Duodenal mucosa (tissue), 2 donors: ENCODE data around the gene ABCA4.
A peak's percentile ranks its signal among the peaks of the same experiment; 100 is the strongest.

Experiments used
- H3K27ac ChIP-seq: one replicate; pipeline ENCODE4 v1.7.0; 2013; ENCODE audit warnings: low read depth, low read length
- H3K27me3 ChIP-seq, 2 donors: one replicate each; pipeline ENCODE4 v1.7.0; 2013; ENCODE audit warnings: low read length in 2 of 2, control low read depth in 1 of 2; ENCODE audit not compliant: insufficient read depth in 2 of 2, control insufficient read depth in 1 of 2
- H3K36me3 ChIP-seq, 2 donors: one replicate each; pipeline ENCODE4 v1.7.0; 2013; ENCODE audit warnings: low read length in 2 of 2, control low read depth in 1 of 2; ENCODE audit not compliant: insufficient read depth in 2 of 2, control insufficient read depth in 1 of 2
- H3K4me1 ChIP-seq, 2 donors: one replicate each; pipeline ENCODE4 v1.7.0; 2013; ENCODE audit warnings: low read length in 2 of 2, control low read depth in 1 of 2; ENCODE audit not compliant: insufficient read depth in 2 of 2, control insufficient read depth in 1 of 2
- H3K4me3 ChIP-seq, 2 donors: one replicate each; pipeline ENCODE4 v1.7.0; 2013; ENCODE audit warnings: low read length in 2 of 2, low read depth in 1 of 2
- H3K9ac ChIP-seq, 2 donors: one replicate each; pipeline ENCODE4 v1.7.0; 2013; ENCODE audit warnings: low read length in 2 of 2, low read depth in 1 of 2
- H3K9me3 ChIP-seq, 2 donors: one replicate each; pipeline ENCODE4 v1.7.0; 2013; ENCODE audit warnings: low read length in 2 of 2, control low read depth in 1 of 2; ENCODE audit not compliant: control insufficient read depth in 1 of 2

The ABCA4 gene

DNA sequence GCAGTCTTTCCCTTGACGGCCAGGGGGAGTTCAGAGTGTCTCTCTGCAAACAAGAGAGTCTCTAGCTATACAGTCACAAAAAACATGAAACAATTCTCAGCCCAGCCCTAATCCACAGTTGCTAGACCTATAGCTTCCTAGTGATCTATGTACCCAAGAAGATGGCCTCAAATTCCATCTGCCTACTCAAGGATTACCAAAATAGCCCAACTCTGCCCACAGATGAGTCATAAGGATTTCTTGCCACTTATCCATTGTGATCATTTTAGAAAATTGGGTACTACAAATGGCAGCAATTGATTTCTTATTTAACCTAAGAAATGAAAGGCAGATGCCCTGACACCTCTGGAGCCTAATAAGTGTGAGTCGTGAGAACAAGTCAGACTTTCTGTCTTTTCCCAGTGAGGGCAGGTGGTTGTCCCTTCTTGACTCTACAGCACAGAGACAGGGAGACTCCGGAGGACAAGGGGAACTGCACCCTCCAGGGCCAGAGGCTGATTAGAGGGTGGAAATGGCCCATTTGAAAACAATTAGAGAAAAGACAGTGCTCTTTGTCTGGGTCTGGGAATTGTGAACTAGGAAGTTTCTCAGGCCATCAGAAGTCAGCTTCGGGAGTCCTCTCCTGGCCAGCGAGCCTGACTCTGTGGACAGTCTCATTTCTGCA is 65.4 kb downstream of the ABCA4 start:
- Histone ChIP-seq H3K4me1 (no peaks in the 10 kb centered on the region), H3K27ac (no peak overlapping the region)

GRCh38 chr1:94050675-94051074 is 70.3 kb downstream of the ABCA4 start:
- Histone ChIP-seq H3K27me3 (no peaks in the 10 kb centered on the region), H3K36me3 (no peaks in the 10 kb centered on the region), H3K27ac (no peak overlapping the region), H3K4me3 (no peak overlapping the region), H3K9ac (no peak overlapping the region), H3K9me3 (no peaks in the 10 kb centered on the region), H3K4me1 (peaks cover 0 to 4% of the 10 kb centered on the region in 2 donors)

More for the DNA sequence above, 65.4 kb downstream of the ABCA4 start:
- Histone ChIP-seq H3K36me3 (no peaks in the 10 kb centered on the region), H3K9me3 (no peaks in the 10 kb centered on the region), H3K4me3 (no peak overlapping the region), H3K9ac (no peak overlapping the region), H3K27me3 (no peaks in the 10 kb centered on the region)

GRCh38 chr1:94050254-94050653 is 70.7 kb downstream of the ABCA4 start:
- H3K9me3 ChIP-seq, result no peaks in the 10 kb centered on the region
- H3K36me3 ChIP-seq, result no peaks in the 10 kb centered on the region
- H3K4me1 ChIP-seq, result peaks cover 0 to 4% of the 10 kb centered on the region in 2 donors
- no peak overlapping the region for H3K4me3 ChIP-seq
- no peak overlapping the region for H3K9ac ChIP-seq
- no peaks in the 10 kb centered on the region for H3K27me3 ChIP-seq
- no peak overlapping the region for H3K27ac ChIP-seq

DNA sequence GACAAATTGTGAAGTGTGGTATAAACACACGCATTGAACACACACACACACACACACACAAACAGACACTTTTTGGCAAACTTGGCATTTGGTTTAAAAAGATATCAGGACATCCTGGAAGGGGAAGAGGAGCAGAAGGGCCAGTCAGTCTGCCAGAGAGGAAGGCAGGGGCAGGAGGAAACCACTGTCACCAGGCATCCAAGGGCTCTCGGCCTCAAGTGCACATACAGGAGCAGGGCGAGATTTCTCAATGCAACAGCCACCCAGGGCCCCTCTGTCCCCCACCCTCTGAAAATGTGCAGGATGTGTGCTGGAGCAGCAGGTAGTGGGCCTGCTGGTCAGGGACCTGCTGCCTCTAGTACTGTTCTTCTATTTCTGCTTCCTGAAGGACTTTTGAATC is 71.2 kb downstream of the ABCA4 start:
- Histone ChIP-seq H3K9ac (no peak overlapping the region), H3K9me3 (no peaks in the 10 kb centered on the region), H3K4me3 (no peak overlapping the region), H3K4me1 (peaks cover 2 to 5% of the 10 kb centered on the region in 2 donors), H3K36me3 (no peaks in the 10 kb centered on the region), H3K27ac (no peak overlapping the region), H3K27me3 (no peaks in the 10 kb centered on the region)

DNA sequence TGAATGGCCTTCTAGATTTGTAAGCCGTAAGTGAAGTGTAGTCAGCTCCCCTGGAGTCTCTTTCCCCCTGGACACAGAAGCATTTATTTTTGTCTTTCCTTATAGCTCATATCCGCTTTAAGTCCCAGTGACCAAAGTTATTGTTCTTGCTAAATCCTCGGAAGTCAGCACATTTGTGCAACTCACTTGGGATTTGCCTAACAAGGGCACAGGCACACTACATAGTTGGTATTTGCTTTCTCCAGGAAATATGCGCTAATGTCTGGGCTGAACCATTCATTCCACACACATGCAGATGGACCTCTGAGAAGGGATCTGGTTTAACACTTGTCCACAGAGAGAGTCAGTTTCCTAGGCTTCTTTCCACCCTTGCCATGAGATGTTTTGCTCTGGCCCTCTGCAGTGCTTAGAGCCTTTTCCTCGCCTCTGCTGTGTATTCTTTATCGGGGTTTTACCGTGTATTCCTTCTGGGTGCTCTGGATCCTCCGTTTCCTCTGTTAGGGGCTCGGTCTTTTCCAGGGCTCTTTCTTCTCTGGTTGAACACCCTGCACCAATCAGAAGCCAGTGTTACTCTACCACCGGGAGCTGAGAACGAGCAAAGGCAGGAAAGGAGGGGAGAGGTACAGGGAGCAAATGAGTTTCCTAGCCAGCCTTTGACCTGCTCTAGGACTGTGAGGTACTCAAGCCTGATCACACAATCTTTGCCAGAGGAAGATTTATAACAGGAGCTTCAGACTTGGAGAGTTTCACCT is 72.4 kb downstream of the ABCA4 start:
- Histone ChIP-seq H3K9me3 (no peaks in the 10 kb centered on the region), H3K27me3 (no peaks in the 10 kb centered on the region), H3K4me1 (peaks cover 8 to 12% of the 10 kb centered on the region in 2 donors), H3K27ac (no peak overlapping the region), H3K36me3 (no peaks in the 10 kb centered on the region), H3K4me3 (no peak overlapping the region), H3K9ac (no peak overlapping the region)

DNA sequence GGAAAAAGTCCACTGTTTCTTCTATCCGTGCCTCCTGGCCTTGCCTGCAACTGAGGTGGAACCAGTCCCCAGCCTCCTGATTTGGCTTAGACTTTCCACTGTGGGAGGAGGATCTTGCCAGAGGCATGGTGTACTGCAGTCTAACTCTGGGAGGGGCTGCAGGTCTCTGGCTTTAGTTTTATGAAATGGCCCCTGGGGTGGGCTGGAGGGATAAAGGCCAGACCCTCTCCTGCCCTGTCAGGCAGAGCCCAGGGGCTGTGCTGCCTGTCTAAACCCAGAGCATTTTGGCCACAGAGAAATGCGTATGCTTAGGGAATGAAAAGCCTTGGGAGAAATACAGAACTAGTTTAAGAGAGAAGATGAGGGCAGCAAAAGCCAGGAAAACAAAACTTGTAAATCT is 73.0 kb downstream of the ABCA4 start:
- Histone ChIP-seq H3K4me1 (peaks cover 8 to 12% of the 10 kb centered on the region in 2 donors), H3K27me3 (no peaks in the 10 kb centered on the region), H3K27ac (no peak overlapping the region)

DNA sequence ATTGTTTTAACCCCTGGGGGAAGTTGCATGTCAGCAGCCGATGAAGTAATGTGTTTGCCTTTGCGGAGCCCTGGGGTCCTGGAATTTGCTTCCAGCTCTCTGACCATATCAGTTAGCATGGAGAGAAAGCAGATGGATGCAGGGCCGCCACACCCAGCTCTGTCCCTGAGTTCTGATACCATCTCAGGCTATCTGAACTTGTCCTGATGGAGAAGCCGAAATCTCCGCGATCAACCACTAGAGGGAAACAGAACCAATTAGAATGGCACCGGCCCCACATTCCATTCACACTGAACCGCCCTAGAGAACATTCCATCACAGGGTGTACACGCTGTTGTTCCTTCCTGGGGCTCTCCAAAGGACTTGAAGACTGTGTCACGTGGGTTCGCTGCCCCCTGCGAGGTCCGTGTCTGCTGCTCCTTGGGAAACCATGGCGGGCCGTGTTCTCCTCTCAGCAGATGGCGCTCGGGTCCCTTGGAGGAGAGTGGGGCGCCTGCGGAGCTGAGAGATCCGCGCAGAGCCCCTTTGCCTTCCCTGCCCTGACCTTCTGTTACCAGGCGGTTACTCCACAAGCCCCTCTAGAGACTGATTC is 75.4 kb downstream of the ABCA4 start:
- no peak overlapping the region for H3K9ac ChIP-seq
- H3K4me3 ChIP-seq, result peak overlapping the region; percentile 5 to 37
- H3K36me3 ChIP-seq, result no peaks in the 10 kb centered on the region
- no peaks in the 10 kb centered on the region for H3K27me3 ChIP-seq
- H3K4me1 ChIP-seq, result peaks cover 8 to 12% of the 10 kb centered on the region in 2 donors
- no peaks in the 10 kb centered on the region for H3K9me3 ChIP-seq
- no peak overlapping the region for H3K27ac ChIP-seq

More for the DNA sequence above, 73.0 kb downstream of the ABCA4 start:
- H3K36me3 ChIP-seq, result no peaks in the 10 kb centered on the region
- no peak overlapping the region for H3K9ac ChIP-seq
- H3K9me3 ChIP-seq, result no peaks in the 10 kb centered on the region
- H3K4me3 ChIP-seq, result no peak overlapping the region

DNA sequence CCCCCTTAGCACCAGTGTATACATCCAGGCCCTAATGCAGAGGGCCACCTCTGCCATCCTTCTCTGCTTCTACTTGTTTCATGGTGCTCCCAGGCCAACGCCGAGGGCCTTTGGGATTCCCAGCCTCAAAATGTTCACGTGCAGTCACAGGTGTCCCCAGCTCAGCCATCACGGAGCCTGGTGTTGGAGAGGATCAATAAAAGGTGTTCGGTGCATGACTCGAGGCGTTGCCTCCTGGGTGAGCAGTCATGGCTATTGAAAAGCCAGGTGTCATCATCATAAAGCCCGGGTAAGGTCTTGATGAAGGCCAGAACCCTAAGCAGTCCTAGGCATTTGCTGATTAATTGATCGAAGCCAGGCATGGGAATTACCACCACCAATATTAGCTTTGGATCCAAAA is 76.1 kb downstream of the ABCA4 start:
- Histone ChIP-seq H3K4me3 (no peak overlapping the region), H3K9ac (no peak overlapping the region), H3K4me1 (peaks cover 8 to 9% of the 10 kb centered on the region in 2 donors), H3K9me3 (no peaks in the 10 kb centered on the region), H3K36me3 (no peaks in the 10 kb centered on the region), H3K27me3 (no peaks in the 10 kb centered on the region), H3K27ac (peak overlapping the region; percentile 36)

DNA sequence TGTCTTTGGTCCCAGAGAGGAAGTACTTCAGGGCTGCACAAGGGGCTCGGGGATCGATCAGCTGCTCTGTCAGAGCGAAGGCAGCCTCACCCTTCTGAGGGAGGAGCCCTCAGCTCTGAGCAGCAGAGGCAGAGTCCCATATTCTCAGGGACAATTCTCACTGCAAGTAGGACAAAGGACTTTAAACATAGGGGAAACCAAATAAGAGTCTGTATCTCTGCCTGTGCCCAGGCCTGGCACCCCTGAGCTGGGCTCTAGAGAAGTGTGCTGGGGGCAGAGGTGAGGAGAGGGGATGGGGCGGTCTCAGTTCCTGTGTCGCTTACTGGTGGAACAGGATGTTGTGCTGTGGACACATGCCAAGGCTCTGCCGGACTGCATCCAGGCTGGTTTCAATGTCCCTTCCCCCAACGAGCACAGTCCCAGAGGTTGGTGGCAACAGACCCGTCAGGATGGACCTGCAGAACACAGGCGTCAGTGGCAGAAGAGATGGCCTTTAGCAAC is 76.6 kb downstream of the ABCA4 start:
- no peaks in the 10 kb centered on the region for H3K9me3 ChIP-seq
- H3K27me3 ChIP-seq, result no peaks in the 10 kb centered on the region
- H3K27ac ChIP-seq, result peak overlapping the region; percentile 36
- no peaks in the 10 kb centered on the region for H3K36me3 ChIP-seq
- no peak overlapping the region for H3K9ac ChIP-seq
- peak overlapping the region; percentile 19 to 43 for H3K4me3 ChIP-seq
- peaks cover 8% of the 10 kb centered on the region in 2 donors for H3K4me1 ChIP-seq

- Histone ChIP-seq H3K9me3 (no peaks in the 10 kb centered on the region), H3K9ac (no peak overlapping the region), H3K4me1 (peaks cover 8% of the 10 kb centered on the region in 2 donors), H3K27me3 (no peaks in the 10 kb centered on the region), H3K27ac (no peak overlapping the region), H3K36me3 (no peaks in the 10 kb centered on the region), H3K4me3 (peak overlapping the region; percentile 19 to 43)
Observed at GRCh38 chr1:94043738-94044289, 77.1 kb downstream of the ABCA4 start.
